GM12872 (cell line): ENCODE data around the gene CHD3.

Experiments used
- TF ChIP-seq, protein P1 (sequence below): IDR thresholded peaks from 3 replicates; pipeline ENCODE4 v1.5.1; 2011; ENCODE audit warnings: low read depth, mild to moderate bottlenecking, low read length, moderate library complexity; ENCODE audit not compliant: insufficient read depth

CHD3 gene

GRCh38 chr17:7951143-7951792 lies 62.7 kb downstream of the CHD3 start:
- TF ChIP-seq, protein P1, sequence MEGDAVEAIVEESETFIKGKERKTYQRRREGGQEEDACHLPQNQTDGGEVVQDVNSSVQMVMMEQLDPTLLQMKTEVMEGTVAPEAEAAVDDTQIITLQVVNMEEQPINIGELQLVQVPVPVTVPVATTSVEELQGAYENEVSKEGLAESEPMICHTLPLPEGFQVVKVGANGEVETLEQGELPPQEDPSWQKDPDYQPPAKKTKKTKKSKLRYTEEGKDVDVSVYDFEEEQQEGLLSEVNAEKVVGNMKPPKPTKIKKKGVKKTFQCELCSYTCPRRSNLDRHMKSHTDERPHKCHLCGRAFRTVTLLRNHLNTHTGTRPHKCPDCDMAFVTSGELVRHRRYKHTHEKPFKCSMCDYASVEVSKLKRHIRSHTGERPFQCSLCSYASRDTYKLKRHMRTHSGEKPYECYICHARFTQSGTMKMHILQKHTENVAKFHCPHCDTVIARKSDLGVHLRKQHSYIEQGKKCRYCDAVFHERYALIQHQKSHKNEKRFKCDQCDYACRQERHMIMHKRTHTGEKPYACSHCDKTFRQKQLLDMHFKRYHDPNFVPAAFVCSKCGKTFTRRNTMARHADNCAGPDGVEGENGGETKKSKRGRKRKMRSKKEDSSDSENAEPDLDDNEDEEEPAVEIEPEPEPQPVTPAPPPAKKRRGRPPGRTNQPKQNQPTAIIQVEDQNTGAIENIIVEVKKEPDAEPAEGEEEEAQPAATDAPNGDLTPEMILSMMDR, result no peak

GRCh38 chr17:7955414-7956227 lies 67.0 kb downstream of the CHD3 start:
- TF ChIP-seq, protein P1, result no peak

DNA sequence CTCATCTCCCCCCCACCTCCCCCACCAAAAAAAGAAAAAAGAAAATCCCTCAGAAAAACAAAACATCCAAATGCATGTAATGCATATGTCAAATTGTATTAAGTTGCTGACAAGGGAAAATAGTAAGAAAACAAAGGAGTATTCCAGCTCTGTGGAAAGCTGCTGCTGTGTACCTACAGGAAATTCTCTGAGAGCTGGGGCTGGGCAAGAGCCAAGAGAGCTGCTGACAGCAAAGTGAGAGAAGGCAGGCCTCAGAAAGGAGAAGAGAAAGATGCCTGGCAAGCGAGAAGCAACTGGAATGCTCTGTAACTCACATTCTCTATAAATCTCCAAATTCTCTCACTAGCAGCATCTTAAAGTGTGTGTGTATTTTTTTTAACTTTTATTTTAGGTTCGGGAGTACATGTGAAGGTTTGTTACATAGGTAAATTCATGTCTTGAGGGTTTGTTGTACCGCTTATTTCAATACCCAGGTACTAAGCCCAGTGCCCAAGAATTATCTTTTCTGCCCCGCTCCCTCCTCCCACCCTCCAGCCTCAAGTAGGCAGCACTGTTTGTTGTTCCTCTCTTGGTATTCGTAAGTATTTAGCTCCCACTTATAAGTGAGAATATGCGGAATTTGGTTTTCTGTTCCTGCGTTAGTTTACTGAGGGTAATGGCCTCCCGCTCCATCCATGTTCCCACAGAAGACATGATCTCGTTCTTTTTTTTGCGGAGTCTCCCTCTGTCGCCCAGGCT lies 67.8 kb downstream of the CHD3 start:
- TF ChIP-seq, protein P1, result no peak

- TF ChIP-seq, protein P1, result no peak
These were observed 71.1 kb downstream of the CHD3 start for GRCh38 chr17:7959503-7960253.

DNA sequence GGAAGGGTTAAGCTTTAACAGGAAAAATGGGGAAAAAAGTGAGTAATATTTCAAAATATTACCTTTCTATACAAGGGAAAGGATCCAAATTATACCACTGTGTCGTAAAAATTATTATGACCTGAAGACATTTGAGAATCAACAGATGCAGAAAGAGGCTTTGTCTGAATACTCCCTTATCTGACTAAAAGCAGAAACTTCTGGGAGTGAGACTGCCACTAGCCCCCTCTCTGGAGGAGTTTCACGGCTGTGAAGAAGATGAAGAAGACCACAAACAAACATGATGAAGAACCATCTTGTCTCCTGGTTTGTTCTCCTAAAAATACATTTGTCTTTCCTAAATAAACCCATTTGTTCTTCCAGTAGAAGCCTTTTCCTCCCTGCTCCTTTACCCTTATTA lies 72.8 kb downstream of the CHD3 start:
- TF ChIP-seq, protein P1, result no peak
